Measurements from ENCODE around the gene DGKG.

DNA sequence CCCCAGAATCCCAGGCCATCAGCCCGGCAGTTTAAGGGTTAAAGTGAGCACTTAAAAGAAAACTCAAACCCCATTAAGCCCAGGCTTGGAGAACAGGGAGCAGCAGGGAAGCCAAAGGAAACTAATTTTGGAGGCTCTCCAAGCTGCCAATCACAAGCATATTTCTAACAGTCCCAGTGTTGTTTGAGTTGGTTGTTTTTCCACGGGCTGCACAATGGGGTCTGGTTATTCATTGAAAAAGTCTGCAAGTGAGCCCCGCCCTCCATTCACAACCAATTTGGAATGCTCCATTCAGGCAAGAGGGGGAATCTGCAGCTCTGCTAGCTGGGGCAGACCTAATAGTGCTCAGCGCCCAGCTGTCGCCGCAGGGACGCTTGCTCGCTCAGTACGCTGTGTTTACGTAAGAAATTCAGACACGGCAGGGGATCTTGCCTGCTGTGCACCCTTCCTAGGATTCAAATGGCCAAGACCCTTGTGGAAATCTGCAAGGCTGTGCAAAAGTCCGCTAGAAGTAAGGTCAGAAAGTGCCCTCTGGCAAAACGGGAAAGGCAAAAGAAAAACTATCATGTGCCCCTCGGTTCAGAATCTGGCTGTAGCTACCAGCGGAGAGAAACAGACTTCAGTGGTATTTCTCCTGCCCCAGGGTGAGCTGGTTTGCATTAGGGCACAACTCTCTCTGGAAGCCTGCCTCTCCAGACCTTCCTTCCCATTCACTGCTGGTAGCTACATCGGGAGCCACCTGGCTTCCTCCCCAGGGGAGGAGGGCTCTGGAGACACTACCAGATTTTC is 264.2 kb downstream of the DGKG start:
- TF ChIP-seq CTCF (IDR thresholded peaks at IDR 0.05; ENCODE audit: control extremely low read depth in 1 of 3, insufficient read depth in 1 of 3, low read depth in 1 of 3, low read length in 3 of 3) (no peak), MAFK (IDR thresholded peaks at IDR 0.05; ENCODE audit: low read depth, low read length) (no peak), KDM1A (IDR thresholded peaks at IDR 0.05; ENCODE audit: borderline replicate concordance, low read length) (no peak), ATF3 (IDR thresholded peaks at IDR 0.05; ENCODE audit: insufficient read depth, low read depth, low read length) (no peak), CBX8 (IDR thresholded peaks at IDR 0.05; ENCODE audit: borderline replicate concordance, low read depth, low read length) (no peak), SP1 (IDR thresholded peaks at IDR 0.05; ENCODE audit: low read depth, low read length) (0 out of 2 replicates have a peak, but pooled peaks have one; percentile 4), GABPA (IDR thresholded peaks at IDR 0.05; ENCODE audit: borderline replicate concordance, insufficient read depth, low read length) (no peak)
